Umbilical cord (tissue), 2 donors: Measurements from ENCODE around the gene OXLD1. TPM values are rescaled to one million over a fixed set of nuclear protein-coding genes. Genes with fewer than 3 reads are reported as not detected.

Source experiments
- DNase-seq: peaks from one replicate; pipeline ENCODE4 v3.0.0-alpha.2; 2015; ENCODE audit warnings: low spot score
- total RNA-seq: library from RNA; depleted of rRNA; stranded (reverse); fragments of >200 nt; gene quantifications from one replicate; pipeline ENCODE4 v1.2.3, GENCODE V29; 2014; ENCODE audit warnings: low replicate concordance; ENCODE audit not compliant: insufficient read depth

Gene OXLD1
- total RNA-seq, 1 donor from 2014 or later = 20.7 TPM

DNA sequence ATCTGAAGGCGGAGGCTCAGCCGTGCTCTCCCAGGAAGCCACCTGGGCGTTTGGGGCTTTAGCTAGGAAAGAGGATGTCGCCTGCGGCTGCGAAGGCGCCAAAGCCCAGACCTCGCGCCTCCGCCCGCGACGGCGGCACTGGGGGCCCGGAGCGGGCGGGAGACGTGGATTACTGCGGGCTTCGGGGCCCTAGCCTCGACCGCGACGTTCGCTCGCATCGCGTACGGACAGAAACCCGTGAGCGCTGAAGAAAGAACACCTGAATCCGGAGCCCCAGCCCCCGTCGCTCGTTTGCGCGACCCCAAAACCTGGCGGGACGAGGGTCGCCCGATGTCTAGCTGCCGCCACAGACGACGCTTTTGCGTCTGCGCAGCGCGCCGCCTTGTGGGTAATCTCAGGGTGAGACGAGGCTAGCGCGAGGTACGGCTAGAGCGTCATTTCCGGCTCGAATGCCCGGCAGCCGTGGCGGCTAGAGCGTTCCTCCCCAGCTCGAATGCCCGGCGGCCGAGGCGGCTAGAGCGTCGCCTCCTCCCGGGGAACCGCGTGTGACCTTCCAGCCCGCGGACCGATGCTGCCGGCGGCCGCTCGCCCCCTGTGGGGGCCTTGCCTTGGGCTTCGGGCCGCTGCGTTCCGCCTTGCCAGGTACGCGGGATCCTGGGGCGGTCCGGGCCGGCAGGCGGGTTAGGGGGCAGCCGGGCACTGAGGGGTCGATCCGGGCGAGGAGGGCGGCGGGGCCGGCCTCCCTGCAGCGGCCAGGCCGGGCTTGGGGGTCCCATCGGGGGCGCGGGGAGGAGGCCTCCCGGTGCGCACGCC is 36.7 kb upstream of the OXLD1 start, which contains the start of gene MRPL12:
Gene MRPL12, plus strand, starts transcription at position 434 of the 813 bp plus-strand sequence. Its CDS starts 135 bp downstream, at position 569.
- peak; percentile 97 for DNase-seq

DNA sequence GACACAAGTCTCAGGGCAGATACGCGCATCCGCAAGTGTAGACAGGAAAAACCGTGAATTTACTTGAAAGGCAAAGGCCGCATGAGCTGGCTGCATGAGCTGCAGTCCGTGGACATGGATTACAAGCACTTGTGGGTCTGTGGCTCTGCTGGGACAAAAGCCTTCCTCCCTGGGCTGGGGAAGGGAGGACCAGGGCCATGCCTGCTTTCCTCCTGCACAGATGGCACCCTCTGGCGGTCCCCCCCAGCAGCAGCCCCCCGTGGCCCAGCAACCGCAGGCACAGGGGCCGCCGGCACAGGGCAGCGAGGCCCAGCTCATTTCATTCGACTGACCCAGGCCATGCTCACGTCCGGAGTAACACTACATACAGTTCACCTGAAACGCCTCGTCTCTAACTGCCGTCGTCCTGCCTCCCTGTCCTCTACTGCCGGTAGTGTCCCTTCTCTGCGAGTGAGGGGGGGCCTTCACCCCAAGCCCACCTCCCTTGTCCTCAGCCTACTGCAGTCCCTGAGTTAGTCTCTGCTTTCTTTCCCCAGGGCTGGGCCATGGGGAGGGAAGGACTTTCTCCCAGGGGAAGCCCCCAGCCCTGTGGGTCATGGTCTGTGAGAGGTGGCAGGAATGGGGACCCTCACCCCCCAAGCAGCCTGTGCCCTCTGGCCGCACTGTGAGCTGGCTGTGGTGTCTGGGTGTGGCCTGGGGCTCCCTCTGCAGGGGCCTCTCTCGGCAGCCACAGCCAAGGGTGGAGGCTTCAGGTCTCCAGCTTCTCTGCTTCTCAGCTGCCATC is 35.1 kb upstream of the OXLD1 start:
- DNase-seq = no peak

DNA sequence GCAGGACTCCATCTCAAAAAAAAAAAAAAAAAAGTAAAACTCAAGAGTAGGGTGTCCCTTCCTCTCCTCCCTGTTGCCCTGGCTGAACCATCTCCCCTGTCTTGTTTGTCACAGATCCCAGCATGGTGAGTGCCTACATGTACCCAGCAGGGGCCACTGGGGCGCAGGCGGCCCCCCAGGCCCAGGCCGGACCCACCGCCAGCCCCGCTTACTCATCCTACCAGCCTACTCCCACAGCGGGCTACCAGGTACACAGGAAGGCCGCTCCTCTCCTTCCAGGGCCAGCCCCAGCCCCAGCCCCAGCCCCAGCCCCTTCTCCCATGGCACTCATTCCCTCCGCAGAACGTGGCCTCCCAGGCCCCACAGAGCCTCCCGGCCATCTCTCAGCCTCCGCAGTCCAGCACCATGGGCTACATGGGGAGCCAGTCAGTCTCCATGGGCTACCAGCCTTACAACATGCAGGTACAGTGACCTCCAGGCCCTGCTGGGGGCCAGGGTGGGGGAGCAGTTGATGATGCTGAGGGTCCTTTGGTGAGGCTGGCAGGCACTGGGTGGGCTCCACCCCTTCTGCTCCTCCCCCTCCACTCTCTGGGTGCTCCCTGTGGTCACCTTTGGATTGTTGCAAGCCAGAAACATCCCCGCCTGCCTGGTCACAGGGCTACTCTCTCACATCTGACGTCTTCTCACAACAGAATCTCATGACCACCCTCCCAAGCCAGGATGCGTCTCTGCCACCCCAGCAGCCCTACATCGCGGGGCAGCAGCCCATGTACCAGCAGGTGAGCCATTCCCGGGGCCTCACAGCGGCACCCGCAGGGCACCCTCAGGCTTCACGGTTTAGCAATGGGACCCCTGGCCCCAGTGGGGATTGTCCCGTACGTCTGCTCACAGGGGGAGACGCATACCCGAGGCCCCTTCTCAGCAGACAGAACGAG is 34.2 kb upstream of the OXLD1 start:
- DNase-seq = no peak

DNA sequence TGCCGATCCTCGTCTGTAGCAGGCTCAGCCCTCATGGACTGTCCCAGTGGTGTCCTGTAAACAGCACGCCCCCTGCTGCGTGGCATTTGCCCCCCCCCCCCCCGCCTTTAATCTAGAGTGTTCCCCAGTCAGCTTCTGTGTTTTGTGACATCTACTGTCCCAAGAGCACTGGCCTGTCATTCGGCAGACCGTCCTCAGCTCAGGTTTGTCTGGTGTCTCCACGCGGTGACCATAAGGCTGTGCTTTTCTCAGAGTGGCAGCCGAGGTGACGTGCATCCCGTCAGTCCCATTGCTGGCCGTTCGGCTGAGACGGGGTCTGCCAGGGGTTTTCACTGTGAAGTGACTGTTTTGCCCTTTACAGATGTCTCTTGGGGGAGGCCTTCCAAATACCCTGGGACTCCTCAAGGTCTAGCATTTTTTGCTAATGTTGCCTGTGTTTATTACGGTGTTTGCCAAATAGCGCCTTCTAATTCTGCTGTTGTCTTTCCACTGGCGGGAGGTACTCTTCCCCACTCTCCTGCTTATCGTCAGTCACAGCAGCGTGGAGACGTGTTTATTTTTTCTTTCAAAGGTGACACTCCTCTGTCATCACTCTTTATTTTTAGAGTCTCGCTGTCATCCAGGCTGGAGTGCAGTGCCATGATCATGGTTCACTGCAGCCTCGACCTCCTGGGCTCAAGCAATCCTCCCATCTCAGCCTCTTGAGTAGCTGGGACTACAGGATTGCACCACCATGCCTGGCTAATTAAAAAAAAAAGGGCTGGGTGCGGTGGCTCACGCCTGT is 31.0 kb upstream of the OXLD1 start:
- DNase-seq = no peak

DNA sequence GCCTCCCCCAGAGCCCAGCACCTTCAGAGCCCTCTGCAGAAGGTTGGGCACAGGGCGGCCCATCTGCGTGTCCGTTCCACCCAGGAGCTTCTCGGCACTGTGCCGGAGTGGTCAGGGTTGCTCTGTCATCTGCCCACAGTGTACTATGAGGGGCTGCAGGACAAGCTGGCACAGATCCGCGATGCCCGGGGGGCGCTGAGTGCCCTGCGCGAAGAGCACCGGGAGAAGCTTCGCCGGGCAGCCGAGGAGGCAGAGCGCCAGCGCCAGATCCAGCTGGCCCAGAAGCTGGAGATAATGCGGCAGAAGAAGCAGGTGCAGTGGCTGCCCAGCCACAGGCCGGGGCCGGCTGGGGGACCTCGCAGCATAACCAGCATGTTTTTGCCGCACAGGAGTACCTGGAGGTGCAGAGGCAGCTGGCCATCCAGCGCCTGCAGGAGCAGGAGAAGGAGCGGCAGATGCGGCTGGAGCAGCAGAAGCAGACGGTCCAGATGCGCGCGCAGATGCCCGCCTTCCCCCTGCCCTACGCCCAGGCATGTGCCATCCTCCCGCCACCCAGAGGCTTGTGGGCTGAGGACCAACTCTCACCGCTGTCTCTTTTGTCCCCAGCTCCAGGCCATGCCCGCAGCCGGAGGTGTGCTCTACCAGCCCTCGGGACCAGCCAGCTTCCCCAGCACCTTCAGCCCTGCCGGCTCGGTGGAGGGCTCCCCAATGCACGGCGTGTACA is 30.0 kb upstream of the OXLD1 start:
- no peak for DNase-seq

DNA sequence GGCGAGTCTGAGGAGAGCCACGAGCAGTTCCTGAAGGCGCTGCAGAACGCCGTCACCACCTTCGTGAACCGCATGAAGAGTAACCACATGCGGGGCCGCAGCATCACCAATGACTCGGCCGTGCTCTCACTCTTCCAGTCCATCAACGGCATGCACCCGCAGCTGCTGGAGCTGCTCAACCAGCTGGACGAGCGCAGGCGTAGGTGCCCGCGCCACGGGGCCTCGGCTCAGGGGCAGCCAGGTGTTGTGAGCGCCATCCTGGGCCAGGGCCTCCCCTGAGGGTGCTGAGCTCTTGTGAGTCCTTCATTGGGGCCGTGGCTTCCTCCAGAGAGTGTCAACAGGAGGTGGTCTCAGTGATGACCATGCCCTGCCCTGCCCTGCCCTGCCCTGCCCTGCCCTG is 29.4 kb upstream of the OXLD1 start:
- no peak for DNase-seq

DNA sequence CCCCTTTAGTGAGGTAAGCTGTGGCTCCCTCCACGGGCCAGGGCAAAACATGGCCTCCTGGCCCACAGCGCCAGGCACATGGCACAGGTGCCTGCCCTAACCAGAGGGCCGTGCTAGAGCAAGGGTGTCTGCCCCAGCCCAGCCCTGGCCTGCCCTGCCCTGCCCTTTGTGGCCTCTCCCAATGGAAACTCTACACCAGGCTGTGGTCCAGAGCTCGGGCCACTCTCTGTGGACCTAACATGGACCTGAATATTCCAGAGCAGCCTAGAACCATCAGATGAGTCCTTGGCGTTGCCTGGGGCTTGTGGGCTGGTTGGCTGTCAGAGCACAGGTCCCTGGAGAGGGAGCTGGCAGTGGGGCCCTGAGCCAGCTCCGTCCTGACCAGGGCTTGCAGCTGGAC is 28.8 kb upstream of the OXLD1 start:
- DNase-seq = no peak

DNA sequence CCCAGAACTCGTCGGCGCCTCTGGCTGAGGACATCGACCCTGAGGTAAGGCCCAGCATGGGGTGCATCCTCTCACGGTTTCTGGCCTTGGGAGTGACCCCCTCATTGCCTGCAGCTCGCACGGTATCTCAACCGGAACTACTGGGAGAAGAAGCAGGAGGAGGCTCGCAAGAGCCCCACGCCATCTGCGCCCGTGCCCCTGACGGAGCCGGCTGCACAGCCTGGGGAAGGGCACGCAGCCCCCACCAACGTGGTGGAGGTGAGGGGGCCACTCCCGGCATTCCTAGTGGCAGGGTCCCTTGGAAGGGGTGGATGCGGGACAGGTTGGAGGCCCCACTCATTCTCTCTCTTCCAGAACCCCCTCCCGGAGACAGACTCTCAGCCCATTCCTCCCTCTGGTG is 28.4 kb upstream of the OXLD1 start:
- DNase-seq = no peak

DNA sequence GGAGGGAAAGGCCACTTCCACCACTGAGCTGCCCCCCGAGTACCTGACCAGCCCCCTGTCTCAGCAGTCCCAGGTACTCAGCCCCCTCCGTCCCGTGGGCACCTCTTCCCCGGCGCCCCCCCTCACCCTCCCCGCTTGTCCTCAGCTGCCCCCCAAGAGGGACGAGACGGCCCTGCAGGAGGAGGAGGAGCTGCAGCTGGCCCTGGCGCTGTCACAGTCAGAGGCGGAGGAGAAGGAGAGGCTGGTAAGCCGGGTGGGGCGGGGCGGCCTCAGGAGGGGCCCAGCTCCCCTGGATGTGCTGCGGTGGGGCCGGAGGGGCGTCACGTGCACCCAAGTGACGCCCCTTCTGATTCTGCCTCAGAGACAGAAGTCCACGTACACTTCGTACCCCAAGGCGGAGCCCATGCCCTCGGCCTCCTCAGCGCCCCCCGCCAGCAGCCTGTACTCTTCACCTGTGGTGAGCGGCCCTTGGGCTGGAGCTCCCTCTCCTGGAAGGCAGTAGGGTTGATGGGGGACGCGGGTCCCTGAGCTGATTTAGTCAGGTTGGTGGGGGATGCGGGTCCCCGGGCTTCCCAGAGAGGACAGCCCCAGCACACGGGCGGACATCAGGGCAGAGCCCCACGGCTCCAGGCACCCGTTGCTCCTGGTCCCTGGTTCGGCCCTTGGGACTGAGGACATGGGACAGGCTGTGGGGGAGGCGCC is 27.3 kb upstream of the OXLD1 start:
- DNase-seq = no peak

DNA sequence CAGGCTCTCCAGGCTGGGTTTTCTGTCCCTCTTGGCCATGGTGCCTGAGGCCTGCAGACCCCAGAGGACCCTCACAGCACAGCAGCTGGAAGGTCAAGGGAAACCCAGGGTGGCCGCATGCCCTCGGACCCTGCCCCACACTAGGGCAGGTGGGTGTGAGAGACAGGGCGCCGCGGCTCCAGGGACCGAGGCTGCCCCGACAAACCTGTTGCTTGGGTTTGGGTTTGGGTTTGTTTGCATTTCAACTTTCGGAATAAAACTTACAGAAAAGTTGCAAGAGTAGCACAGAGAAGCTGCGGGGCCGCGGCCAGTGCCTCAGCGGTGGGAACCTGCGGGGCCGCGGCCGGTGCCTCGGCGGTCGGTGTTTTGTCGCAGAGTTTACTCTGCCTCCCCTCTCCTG is 25.2 kb upstream of the OXLD1 start:
- no peak for DNase-seq

DNA sequence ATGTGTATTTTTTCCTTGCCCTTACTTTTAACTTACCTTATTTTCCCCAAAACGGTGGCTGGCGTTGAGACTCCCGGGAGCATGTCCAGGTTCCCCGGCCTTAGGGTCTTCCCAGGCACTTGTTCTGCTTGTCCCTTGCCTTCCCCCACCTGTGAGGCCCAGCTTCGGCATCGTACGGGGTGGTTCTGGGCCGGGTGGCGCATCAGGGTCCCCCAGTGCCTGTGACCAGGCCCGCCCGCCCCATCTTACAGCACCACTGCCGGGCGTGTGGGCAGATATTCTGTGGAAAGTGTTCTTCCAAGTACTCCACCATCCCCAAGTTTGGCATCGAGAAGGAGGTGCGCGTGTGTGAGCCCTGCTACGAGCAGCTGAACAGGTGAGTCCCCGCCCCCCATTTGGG is 24.8 kb upstream of the OXLD1 start:
- DNase-seq = no peak

DNA sequence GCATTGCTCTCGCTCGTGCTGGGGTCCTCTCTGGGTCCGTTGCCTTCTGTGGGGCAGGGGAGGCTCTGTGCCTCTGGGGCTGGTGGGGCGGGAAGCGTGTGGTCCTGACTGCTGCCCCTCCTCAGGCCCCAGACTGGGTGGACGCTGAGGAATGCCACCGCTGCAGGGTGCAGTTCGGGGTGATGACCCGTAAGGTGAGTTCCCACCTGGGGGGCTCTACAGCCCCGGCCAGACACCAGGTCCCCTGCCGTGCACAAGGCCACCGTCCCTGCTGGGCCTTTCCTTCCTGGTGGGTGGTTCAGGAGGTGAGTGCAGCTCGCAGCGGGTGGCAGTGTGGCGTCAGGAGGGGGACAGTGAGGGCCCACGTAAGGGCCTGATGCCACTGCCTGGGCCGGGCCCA is 24.1 kb upstream of the OXLD1 start:
- DNase-seq = no peak

DNA sequence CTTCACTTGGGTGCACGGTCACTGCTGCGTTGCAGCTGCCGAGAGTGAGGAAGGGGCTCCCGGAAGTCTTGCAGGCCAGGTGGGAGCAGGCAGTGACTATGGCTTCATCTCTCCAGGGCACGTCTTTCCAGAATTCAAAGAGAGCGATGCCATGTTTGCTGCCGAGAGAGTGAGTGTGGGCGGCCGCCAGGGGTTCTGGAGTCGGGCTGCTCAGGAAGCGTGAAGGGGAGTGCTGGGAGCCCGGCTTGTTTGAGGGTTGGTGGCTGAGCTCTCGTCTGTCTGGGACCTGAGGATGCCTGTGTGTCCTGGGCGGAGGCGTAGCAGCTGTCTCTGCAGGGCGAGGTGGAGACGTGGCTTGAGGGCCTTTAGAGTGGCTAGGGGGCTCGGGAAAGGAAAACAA is 23.7 kb upstream of the OXLD1 start:
- no peak for DNase-seq

DNA sequence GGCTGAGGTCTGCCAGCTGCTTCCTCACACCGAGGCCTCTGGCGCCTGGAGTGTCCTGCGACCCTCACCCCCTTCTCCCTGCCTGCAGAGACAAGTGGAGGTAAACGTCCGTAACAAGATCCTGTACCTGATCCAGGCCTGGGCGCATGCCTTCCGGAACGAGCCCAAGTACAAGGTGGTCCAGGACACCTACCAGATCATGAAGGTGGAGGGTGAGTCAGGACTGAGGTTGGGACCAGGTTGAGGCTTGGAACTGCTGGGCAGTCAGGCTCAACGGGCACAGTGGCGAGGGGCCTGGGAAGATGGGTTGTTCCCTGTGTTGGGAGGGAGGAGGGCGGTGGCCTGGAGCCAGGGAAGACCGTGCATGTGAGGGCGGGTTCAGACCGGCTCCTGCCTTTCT is 22.2 kb upstream of the OXLD1 start:
- no peak for DNase-seq

DNA sequence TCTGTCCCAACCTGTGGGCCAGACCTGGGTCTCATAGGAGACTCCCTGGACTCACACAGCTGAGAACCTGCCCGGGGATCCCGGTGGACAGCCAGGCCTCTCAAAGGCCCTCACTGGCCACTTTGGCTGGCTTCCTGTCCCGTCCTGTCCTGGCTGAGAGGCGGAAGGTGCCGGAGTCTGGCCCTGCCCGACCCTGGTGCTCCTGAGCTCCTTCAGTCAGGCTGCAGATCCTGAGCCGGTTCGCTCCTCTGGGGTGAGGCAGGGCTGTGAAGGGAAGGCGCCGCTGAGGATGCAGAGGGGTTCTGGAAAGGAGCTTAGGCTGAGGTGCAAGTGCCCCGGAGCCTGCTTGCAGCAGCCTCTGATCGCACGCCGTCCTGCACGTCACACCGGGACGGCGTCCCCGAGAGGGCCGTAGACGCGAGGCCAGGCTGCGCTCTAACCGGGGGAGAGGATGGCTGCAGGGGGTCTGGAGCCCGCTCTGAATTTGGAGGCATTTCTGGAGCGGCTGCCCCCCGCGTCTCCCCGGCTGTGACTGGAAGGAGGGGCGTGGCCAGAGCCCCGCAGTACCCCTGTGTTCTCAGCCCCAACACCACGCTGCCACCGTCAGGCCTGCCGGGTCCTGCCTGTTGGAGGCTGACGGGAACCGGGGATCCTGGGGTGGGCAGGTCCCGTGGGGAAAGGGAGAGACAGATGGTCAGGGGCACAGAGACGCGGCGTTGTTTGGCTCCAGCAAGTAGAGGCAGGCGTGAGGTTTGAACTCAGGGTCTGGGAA is 21.6 kb upstream of the OXLD1 start:
- no peak for DNase-seq

DNA sequence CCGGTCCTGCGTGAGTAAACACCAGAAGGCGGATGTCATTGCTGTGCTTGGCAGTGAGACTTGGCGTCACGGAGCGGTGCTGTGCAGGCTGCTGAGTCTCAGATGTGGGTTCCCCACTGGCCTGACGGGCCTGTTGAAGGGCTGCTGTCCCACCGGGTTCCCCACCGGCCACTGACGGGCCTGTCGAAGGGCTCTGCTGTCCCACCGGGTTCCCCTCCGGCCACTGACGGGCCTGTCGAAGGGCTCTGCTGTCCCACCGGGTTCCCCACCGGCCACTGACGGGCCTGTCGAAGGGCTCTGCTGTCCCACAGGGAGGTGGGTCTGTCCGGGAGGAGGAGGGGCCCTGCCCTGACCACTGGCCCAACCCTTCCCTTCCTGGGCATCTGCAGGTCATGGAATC is 20.2 kb upstream of the OXLD1 start:
- no peak for DNase-seq

DNA sequence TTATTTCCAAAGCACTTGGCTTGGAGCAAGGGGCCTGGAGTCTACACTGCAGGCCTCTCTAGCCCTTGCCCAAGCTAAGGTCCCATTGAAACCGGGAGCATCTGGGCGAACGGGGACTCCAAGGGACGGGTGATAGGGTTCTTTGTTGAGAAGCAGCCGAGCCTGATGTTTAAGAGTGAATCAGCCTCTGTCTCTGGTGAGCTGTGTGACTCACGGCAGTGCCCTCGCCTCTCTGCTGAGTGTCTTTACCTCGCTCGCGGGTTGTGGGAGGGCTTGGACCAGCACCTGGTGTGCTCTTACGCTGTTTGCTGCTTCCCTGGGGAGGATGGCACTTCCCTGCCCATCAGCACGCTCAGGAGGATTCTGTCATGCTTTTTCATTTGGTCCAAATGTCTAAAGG is 18.7 kb upstream of the OXLD1 start:
- no peak for DNase-seq

DNA sequence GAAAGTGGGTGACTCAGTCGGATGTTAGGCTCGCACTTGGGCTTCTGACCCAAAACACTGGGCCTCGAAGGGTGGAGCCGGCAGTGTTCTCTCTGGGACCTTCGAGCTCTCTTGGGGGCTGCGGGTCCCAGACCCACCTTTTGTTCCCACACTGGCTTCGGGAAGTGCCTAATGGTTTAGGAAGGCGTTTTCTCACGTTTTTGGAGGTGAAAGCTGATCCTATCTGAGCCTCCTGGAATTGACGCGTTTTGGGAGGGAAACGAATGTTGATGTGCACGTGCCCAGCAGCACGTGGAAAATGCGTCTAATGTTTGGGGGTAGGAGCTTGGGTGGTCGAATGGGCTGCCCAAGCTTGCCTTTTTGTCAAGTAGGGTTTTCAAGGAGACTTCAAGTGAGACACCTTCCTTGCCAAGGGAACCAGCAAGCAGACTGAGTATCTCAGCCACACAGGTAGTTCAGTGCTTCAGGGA is 18.1 kb upstream of the OXLD1 start:
- DNase-seq = no peak
